Measurements from ENCODE around the gene ALG12.

ALG12 gene

GRCh38 chr22:49913026-49913425 lies 5.2 kb downstream of the ALG12 start:
- Histone ChIP-seq H3K4me1 (ENCODE audit: low read depth, poor library complexity, severe bottlenecking) (no peaks in the 10 kb centered on the region), H3K36me3 (ENCODE audit: insufficient read depth) (no peaks in the 10 kb centered on the region), H2AFZ (ENCODE audit: low read depth) (no peak overlapping the region), H3K9ac (no peak overlapping the region), H3K27ac (no peak overlapping the region), H4K20me1 (ENCODE audit: insufficient read depth) (no peaks in the 10 kb centered on the region), H3K4me2 (no peak overlapping the region), H3K4me3 (IDR thresholded peaks at IDR 0.05; ENCODE audit: insufficient read depth, low read depth, low read length) (no peak overlapping the region), H3K79me2 (ENCODE audit: insufficient read depth, low read depth) (no peaks in the 10 kb centered on the region), H3K27me3 (ENCODE audit: insufficient read depth, low read depth) (no peaks in the 10 kb centered on the region)
- TF ChIP-seq CTCF (conservative IDR thresholded peaks at IDR 0.05; ENCODE audit: low read depth, low read length), result no peak

- H3K4me2 ChIP-seq, result no peak overlapping the region
- no peaks in the 10 kb centered on the region for H3K4me1 ChIP-seq (ENCODE audit: low read depth, poor library complexity, severe bottlenecking)
- H2AFZ ChIP-seq (ENCODE audit: low read depth), result no peak overlapping the region
- H3K27ac ChIP-seq, result no peak overlapping the region
- no peak for TF ChIP-seq CTCF (conservative IDR thresholded peaks at IDR 0.05; ENCODE audit: low read depth, low read length)
- no peaks in the 10 kb centered on the region for H3K79me2 ChIP-seq (ENCODE audit: insufficient read depth, low read depth)
- H3K4me3 ChIP-seq (IDR thresholded peaks at IDR 0.05; ENCODE audit: insufficient read depth, low read depth, low read length), result no peak overlapping the region
- no peak overlapping the region for H3K9ac ChIP-seq
- no peaks in the 10 kb centered on the region for H3K27me3 ChIP-seq (ENCODE audit: insufficient read depth, low read depth)
- H4K20me1 ChIP-seq (ENCODE audit: insufficient read depth), result no peaks in the 10 kb centered on the region
- H3K36me3 ChIP-seq (ENCODE audit: insufficient read depth), result no peaks in the 10 kb centered on the region
Observed at GRCh38 chr22:49911881-49912625, 6.2 kb downstream of the ALG12 start.

- Histone ChIP-seq H3K4me3 (IDR thresholded peaks at IDR 0.05; ENCODE audit: insufficient read depth, low read depth, low read length) (no peak overlapping the region), H3K79me2 (ENCODE audit: insufficient read depth, low read depth) (no peaks in the 10 kb centered on the region), H3K4me1 (ENCODE audit: low read depth, poor library complexity, severe bottlenecking) (no peaks in the 10 kb centered on the region), H3K36me3 (ENCODE audit: insufficient read depth) (no peaks in the 10 kb centered on the region), H3K9ac (no peak overlapping the region), H4K20me1 (ENCODE audit: insufficient read depth) (no peaks in the 10 kb centered on the region), H2AFZ (ENCODE audit: low read depth) (no peak overlapping the region), H3K27ac (no peak overlapping the region), H3K4me2 (no peak overlapping the region), H3K27me3 (ENCODE audit: insufficient read depth, low read depth) (no peaks in the 10 kb centered on the region)
- TF ChIP-seq CTCF (conservative IDR thresholded peaks at IDR 0.05; ENCODE audit: low read depth, low read length), result no peak
Observed at GRCh38 chr22:49910229-49911155, 7.7 kb downstream of the ALG12 start.

- Histone ChIP-seq H3K4me3 (IDR thresholded peaks at IDR 0.05; ENCODE audit: insufficient read depth, low read depth, low read length) (no peak overlapping the region), H4K20me1 (ENCODE audit: insufficient read depth) (no peaks in the 10 kb centered on the region), H3K4me2 (no peak overlapping the region), H2AFZ (ENCODE audit: low read depth) (no peak overlapping the region), H3K27ac (no peak overlapping the region), H3K36me3 (ENCODE audit: insufficient read depth) (no peaks in the 10 kb centered on the region), H3K27me3 (ENCODE audit: insufficient read depth, low read depth) (no peaks in the 10 kb centered on the region), H3K79me2 (ENCODE audit: insufficient read depth, low read depth) (no peaks in the 10 kb centered on the region), H3K9ac (no peak overlapping the region), H3K4me1 (ENCODE audit: low read depth, poor library complexity, severe bottlenecking) (no peaks in the 10 kb centered on the region)
- TF ChIP-seq CTCF (conservative IDR thresholded peaks at IDR 0.05; ENCODE audit: low read depth, low read length), result no peak
Observed at GRCh38 chr22:49909476-49910205, 8.6 kb downstream of the ALG12 start.
